Fibroblast of skin of abdomen (primary cell): ENCODE results near the gene CLDN34.

ENCODE experiments used
- DNase-seq: peaks from one replicate; pipeline ENCODE4 v3.0.0-alpha.2; 2013

Gene CLDN34

DNA sequence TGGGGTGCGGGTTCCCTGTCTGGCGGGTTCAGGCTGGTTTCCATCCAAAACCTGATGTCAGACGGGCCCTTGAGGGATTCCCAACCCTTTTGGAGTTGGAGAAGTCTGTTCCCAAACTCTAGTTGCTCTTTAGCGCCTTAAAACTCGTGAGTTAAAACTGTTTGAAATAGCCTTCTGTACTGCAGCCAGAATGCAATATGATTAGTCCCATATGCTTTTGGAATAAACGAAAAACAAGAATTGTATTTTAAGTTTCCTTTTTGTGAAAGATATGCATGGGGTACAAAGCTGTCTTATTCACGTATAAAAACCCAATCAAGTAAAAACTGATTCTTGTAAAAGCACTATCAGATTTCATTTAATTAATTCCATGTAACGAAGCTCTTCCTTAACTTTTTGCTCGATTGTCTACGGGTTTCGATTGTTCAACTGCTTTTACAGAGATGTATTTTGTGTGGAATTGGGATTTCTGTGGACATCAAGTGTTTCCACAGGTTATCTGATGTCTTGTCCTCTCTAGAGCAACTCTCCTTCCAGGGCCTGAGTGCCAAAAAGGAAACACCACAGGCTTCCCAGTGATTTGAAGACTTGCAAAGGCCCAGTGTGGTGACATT, 49.5 kb downstream of the CLDN34 start:
- DNase-seq = no peak

GRCh38 chrX:10017872-10018271, 50.7 kb downstream of the CLDN34 start:
- peak; percentile 78 for DNase-seq
